Naive thymus-derived CD4-positive, alpha-beta T cell (primary cell): ENCODE data around the gene CRNN. TPM values are rescaled to one million over a fixed set of nuclear protein-coding genes. Genes with fewer than 3 reads are reported as not detected.

ENCODE experiments used
- ATAC-seq: fragments of 150-1000 bp; cut with Tn5 transposase; 2 replicates; pipeline ENCODE4 v1.10.0; 2021; ENCODE audit warnings: mild to moderate bottlenecking, moderate library complexity
- CTCF ChIA-PET: fragments of 350-600 bp; sonication (Branson Sonifier 250); formaldehyde crosslinking; loops from one replicate; lab custom pipeline; 2021; ENCODE audit warnings: antibody characterized with exemption; lab: Charles Lee
- POLR2A ChIA-PET: fragments of 350-600 bp; sonication (Branson Sonifier 250); formaldehyde crosslinking; loops from one replicate; lab custom pipeline; 2021; ENCODE audit warnings: antibody characterized with exemption, inconsistent platforms; lab: Charles Lee
- DNase-seq, 9 donors: peaks; one replicate each; pipeline versions ENCODE4 v3.0.0 to v3.0.0-alpha.2; 2020 to 2022; ENCODE audit warnings: mixed read lengths in 1 of 9
- H3K27ac ChIP-seq: one replicate; pipeline ENCODE4 v1.7.0; 2013; ENCODE audit warnings: mild to moderate bottlenecking, low read depth, low read length, moderate library complexity
- H3K27me3 ChIP-seq, 2 donors: one replicate each; pipeline ENCODE4 v1.7.0; 2013; ENCODE audit warnings: low read length in 2 of 2, mild to moderate bottlenecking in 2 of 2, moderate library complexity in 2 of 2; ENCODE audit not compliant: control insufficient read depth in 2 of 2, insufficient read depth in 2 of 2
- H3K36me3 ChIP-seq, 3 experiments: 1 replicate in 2 of 3; 2 replicates in 1 of 3; pipeline ENCODE4 v1.7.0; 2013; ENCODE audit warnings: low read length in 3 of 3, mild to moderate bottlenecking in 3 of 3, moderate library complexity in 1 of 3; ENCODE audit not compliant: insufficient read depth in 3 of 3, control insufficient read depth in 2 of 3
- H3K4me1 ChIP-seq, 2 donors: one replicate each; pipeline ENCODE4 v1.7.0; 2013; ENCODE audit warnings: low read length in 2 of 2, mild to moderate bottlenecking in 2 of 2, moderate library complexity in 1 of 2; ENCODE audit not compliant: control insufficient read depth in 2 of 2, insufficient read depth in 2 of 2
- H3K4me3 ChIP-seq: 2 replicates; pipeline ENCODE4 v1.7.0; 2013; ENCODE audit warnings: mild to moderate bottlenecking, low read length
- H3K9me3 ChIP-seq, 3 experiments: 1 replicate in 2 of 3; 2 replicates in 1 of 3; pipeline ENCODE4 v1.7.0; 2013; ENCODE audit warnings: low read length in 3 of 3; ENCODE audit not compliant: control insufficient read depth in 2 of 3
- H3K27ac Mint-ChIP-seq, 9 donors: one replicate each; pipeline ENCODE4 v1.8.0; 2020 to 2022; ENCODE audit warnings: mixed read lengths in 9 of 9, mild to moderate bottlenecking in 8 of 9, moderate library complexity in 5 of 9, inconsistent platforms in 2 of 9
- H3K27me3 Mint-ChIP-seq, 5 donors: one replicate each; pipeline ENCODE4 v1.8.0; 2021 to 2022; ENCODE audit warnings: mixed read lengths in 5 of 5, mild to moderate bottlenecking in 1 of 5
- H3K36me3 Mint-ChIP-seq, 5 donors: one replicate each; pipeline ENCODE4 v1.8.0; 2020 to 2022; ENCODE audit warnings: mixed read lengths in 5 of 5, mild to moderate bottlenecking in 3 of 5, inconsistent platforms in 1 of 5
- H3K4me1 Mint-ChIP-seq, 7 donors: one replicate each; pipeline ENCODE4 v1.8.0; 2020 to 2022; ENCODE audit warnings: mixed read lengths in 7 of 7, mild to moderate bottlenecking in 3 of 7, inconsistent platforms in 1 of 7
- H3K4me3 Mint-ChIP-seq, 10 donors: one replicate each; pipeline ENCODE4 v1.8.0; 2020 to 2022; ENCODE audit warnings: mild to moderate bottlenecking in 10 of 10, mixed read lengths in 10 of 10, moderate library complexity in 6 of 10, inconsistent platforms in 2 of 10
- H3K9me3 Mint-ChIP-seq, 11 donors: one replicate each; pipeline ENCODE4 v1.8.0; 2020 to 2022; ENCODE audit warnings: mixed read lengths in 11 of 11, mild to moderate bottlenecking in 4 of 11, inconsistent platforms in 1 of 11, moderate library complexity in 1 of 11
- intact Hi-C, 2 donors: fragments of 100-400 bp; cut with micrococcal nuclease; formaldehyde crosslinking; loops; one replicate each; pipeline ENCODE4 v1.15.1; 2023
- polyA plus RNA-seq, 2 donors: library from polyadenylated mRNA; unstranded; fragments of 300-500 nt; fragmentation: Illumina TruSeq; gene quantifications; one replicate each; pipeline ENCODE4 v1.2.3, GENCODE V29; 2021
- total RNA-seq, 6 experiments: library from RNA in 5 of 6; stranded (reverse) in 5 of 6; gene quantifications; 1 replicate in 5 of 6; 2 replicates in 1 of 6; pipeline ENCODE4 v1.2.3 and lab custom pipeline; 2021 to 2026

Gene CRNN
- total and polyA plus RNA-seq, 7 experiments from 2014 or later: not detected

DNA sequence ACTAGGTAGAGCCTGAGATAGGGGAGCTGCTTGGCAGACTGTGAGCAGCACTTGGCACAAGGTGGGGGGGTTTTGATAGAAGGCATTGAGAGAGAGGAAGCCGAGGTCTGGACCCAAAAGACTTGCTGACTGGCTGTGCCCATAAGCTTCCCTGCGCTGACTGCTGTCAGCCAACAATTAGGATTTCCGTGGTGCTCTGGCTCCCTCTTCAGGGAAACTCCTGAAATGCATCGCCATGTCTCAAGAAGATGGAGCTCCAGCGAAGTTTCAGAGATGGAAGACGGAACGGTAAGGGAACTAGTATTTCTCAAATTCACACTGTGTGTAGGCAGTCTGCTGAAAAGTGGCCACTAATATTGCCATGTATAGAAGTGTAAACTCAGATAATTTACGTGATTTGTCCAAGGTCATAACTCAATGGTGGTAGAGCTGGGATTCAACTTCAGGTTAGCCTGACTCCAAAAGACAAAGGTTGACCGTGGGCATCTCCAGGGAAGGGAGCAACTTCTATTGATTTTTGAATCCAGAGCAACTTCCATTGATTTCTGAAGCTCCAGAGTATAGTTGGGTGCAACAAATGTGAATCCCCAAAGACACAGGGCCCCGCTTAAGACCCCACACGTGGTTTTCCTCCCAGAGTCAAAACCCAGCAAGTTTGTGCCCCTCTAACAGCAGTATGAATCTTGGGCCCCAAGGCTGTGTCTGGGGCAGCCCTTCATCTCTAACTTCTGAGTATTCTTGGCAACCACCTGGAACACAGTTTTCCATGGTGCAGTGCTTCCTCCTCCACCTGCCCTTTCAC lies 44.5 kb upstream of the CRNN start:
- H3K4me1 ChIP-seq: peaks cover 5 to 10% of the 10 kb centered on the region in 2 donors
- Mint-ChIP-seq H3K9me3 (no peaks in the 10 kb centered on the region), H3K27me3 (peaks cover 0 to 15% (median 0%) of the 10 kb centered on the region in 5 donors), H3K4me1 (peaks cover 22 to 30% (median 27%) of the 10 kb centered on the region in 7 donors), H3K27ac (peak overlapping the region in 5 of 9 donors; percentile 2 to 78 (median 19)), H3K36me3 (no peaks in the 10 kb centered on the region), H3K4me3 (peak overlapping the region in 8 of 10 donors; percentile 4 to 68 (median 48))
- POLR2A ChIA-PET: no interaction called here
- CTCF ChIA-PET: interaction anchor here (0.6 to 3.3 kb wide), 27 partner anchors 9 to 491 kb away, joined by 3 to 27 read pairs (median 7); no protein-coding TSS in a partner anchor
- intact Hi-C loops: loop anchor here (1.0 to 2.0 kb wide), 6 partner anchors 17 to 406 kb away; no protein-coding TSS in a partner anchor
- no peaks in the 10 kb centered on the region for H3K27me3 ChIP-seq
- H3K4me3 ChIP-seq: no peak overlapping the region
- ATAC-seq: peak; percentile 83
- no peak overlapping the region for H3K27ac ChIP-seq
- no peaks in the 10 kb centered on the region for H3K36me3 ChIP-seq
- DNase-seq: peak; percentile 59 to 80 (median 72)
- H3K9me3 ChIP-seq: no peaks in the 10 kb centered on the region

DNA sequence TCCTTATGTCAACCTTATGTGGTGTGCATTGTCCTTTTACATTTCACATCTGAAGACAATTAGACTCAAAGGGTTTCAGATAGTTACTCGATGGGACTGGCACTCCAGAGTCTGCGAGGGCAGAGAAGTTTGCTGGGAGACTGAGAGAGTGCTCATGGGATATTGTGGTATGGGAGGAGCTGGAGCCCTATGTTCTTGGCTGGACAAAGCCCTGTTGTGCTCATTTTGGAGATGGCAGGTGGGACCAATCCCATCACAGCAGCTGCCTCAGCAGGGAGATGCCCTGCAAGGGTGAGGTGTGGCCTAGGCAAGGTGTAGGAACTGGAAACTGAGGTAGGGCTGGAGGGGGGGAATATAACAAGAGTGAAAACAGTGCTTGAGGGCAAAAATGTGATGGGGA lies 43.5 kb upstream of the CRNN start:
- H3K4me3 Mint-ChIP-seq: no peak overlapping the region
- DNase-seq (no peak), ATAC-seq (no peak)
- peaks cover 22 to 30% (median 27%) of the 10 kb centered on the region in 7 donors for H3K4me1 Mint-ChIP-seq
- peaks cover 0 to 23% (median 0%) of the 10 kb centered on the region in 5 donors for H3K27me3 Mint-ChIP-seq
- POLR2A ChIA-PET: no interaction called here
- no peak overlapping the region for H3K27ac ChIP-seq
- intact Hi-C loops: no loop called here
- CTCF ChIA-PET: interaction anchor here (0.9 to 3.3 kb wide), 11 partner anchors 9 to 423 kb away, joined by 3 to 27 read pairs (median 15); no protein-coding TSS in a partner anchor
- no peaks in the 10 kb centered on the region for H3K27me3 ChIP-seq
- H3K36me3 Mint-ChIP-seq: no peaks in the 10 kb centered on the region
- no peak overlapping the region for H3K4me3 ChIP-seq
- no peaks in the 10 kb centered on the region for H3K36me3 ChIP-seq
- H3K9me3 Mint-ChIP-seq: no peaks in the 10 kb centered on the region
- peaks cover 5 to 10% of the 10 kb centered on the region in 2 donors for H3K4me1 ChIP-seq
- H3K9me3 ChIP-seq: no peaks in the 10 kb centered on the region
- no peak overlapping the region for H3K27ac Mint-ChIP-seq

DNA sequence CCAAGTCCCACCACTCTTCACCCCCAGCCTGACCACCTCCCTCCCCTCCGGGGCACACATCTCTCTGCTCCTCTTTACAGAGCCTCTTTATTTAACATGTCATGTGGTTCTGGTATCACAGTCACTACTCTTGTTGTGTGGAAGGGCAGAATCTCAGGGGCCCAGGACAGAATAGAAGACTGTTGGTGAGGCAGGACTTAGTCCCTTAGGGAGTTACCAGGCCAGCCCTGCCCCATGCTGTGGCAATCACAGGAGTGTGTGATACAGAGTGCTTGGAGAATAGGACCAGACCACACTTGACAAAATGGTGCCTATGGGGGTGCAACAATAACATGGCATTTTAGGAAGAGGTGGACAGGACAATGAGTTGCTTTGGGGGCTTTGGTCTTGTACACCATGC lies 43.0 kb upstream of the CRNN start:
- Mint-ChIP-seq H3K4me1 (peaks cover 22 to 30% (median 27%) of the 10 kb centered on the region in 7 donors), H3K36me3 (no peaks in the 10 kb centered on the region), H3K9me3 (peaks cover 0 to under 1% (median 0%) of the 10 kb centered on the region in 11 donors), H3K4me3 (no peak overlapping the region), H3K27ac (no peak overlapping the region), H3K27me3 (peaks cover 0 to 27% (median 0%) of the 10 kb centered on the region in 5 donors)
- intact Hi-C loops: no loop called here
- no peak overlapping the region for H3K4me3 ChIP-seq
- no peaks in the 10 kb centered on the region for H3K36me3 ChIP-seq
- no peak for DNase-seq
- no peaks in the 10 kb centered on the region for H3K27me3 ChIP-seq
- ATAC-seq: no peak
- no peak overlapping the region for H3K27ac ChIP-seq
- no peaks in the 10 kb centered on the region for H3K9me3 ChIP-seq
- ChIA-PET POLR2A (no interaction called here), CTCF (interaction anchor here (0.6 to 3.3 kb wide), 2 partner anchors 15 to 305 kb away, joined by 4 to 27 read pairs; no protein-coding TSS in a partner anchor)
- peaks cover 5 to 10% of the 10 kb centered on the region in 2 donors for H3K4me1 ChIP-seq

DNA sequence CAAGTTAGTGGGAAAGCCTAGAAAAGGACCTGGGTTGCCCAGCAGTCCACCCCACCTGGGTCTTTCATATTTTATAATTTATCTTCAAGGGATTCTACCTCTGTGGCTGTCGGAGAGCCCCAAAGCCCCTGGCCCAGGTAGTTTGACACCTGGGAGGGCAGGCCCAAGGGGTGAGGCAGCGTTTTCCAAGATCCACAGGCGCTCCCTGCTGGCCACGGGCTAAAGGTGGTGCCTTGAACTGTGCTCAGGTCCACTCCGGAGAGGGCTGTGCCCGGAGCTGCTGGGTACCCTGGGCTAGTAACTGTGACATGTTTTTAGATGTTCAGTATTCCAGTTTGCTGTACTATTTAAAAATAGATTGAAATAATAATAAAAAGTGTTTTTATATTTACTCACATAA lies 37.2 kb upstream of the CRNN start:
- Histone ChIP-seq H3K4me1 (no peaks in the 10 kb centered on the region), H3K9me3 (no peaks in the 10 kb centered on the region), H3K4me3 (no peak overlapping the region), H3K27ac (no peak overlapping the region), H3K36me3 (no peaks in the 10 kb centered on the region), H3K27me3 (no peaks in the 10 kb centered on the region)
- no peak for DNase-seq
- ATAC-seq: no peak
- Mint-ChIP-seq H3K36me3 (no peaks in the 10 kb centered on the region), H3K9me3 (peaks cover 0 to 2% (median 0%) of the 10 kb centered on the region in 11 donors), H3K4me3 (no peak overlapping the region), H3K4me1 (no peaks in the 10 kb centered on the region), H3K27me3 (peaks cover 0 to 26% (median 4%) of the 10 kb centered on the region in 5 donors), H3K27ac (no peak overlapping the region)
- intact Hi-C loops: no loop called here
- CTCF ChIA-PET: no interaction called here
- POLR2A ChIA-PET: no interaction called here

DNA sequence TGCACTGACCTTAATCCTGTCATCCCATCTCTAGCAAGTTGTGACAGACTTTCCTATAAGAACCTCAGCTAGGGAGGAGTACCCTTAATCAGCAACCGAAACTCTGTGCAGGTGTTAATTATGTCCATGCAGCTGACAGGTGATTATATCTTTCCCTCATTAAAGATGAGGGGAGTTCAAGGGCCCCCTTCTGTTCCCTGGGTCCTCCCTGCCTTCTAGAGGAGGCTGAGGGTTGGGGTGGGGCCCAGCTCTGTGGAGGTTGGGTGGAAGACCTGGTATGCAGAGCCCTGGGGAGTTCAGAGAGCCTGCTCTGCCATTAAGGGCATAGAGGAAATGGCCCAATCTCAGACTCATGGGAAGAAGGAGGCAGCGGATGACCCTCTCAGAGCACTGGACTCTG lies 35.6 kb upstream of the CRNN start:
- no peak overlapping the region for H3K27ac Mint-ChIP-seq
- intact Hi-C loops: no loop called here
- no peaks in the 10 kb centered on the region for H3K4me1 ChIP-seq
- CTCF ChIA-PET: interaction anchor here (0.6 to 3.0 kb wide), 2 partner anchors 9 to 394 kb away, joined by 3 to 22 read pairs; no protein-coding TSS in a partner anchor
- no peak overlapping the region for H3K27ac ChIP-seq
- H3K36me3 Mint-ChIP-seq: no peaks in the 10 kb centered on the region
- H3K27me3 ChIP-seq: no peaks in the 10 kb centered on the region
- H3K9me3 ChIP-seq: no peaks in the 10 kb centered on the region
- no peak for ATAC-seq
- no peak for DNase-seq
- POLR2A ChIA-PET: interaction anchor here (0.6 kb wide), 1 partner anchor 37 kb away, joined by 3 read pairs; no protein-coding TSS in a partner anchor
- H3K36me3 ChIP-seq: no peaks in the 10 kb centered on the region
- H3K27me3 Mint-ChIP-seq: peaks cover 0 to 21% (median 4%) of the 10 kb centered on the region in 5 donors
- H3K4me3 ChIP-seq: no peak overlapping the region
- no peak overlapping the region for H3K4me3 Mint-ChIP-seq
- no peaks in the 10 kb centered on the region for H3K4me1 Mint-ChIP-seq
- peaks cover 0 to 2% (median 0%) of the 10 kb centered on the region in 11 donors for H3K9me3 Mint-ChIP-seq

DNA sequence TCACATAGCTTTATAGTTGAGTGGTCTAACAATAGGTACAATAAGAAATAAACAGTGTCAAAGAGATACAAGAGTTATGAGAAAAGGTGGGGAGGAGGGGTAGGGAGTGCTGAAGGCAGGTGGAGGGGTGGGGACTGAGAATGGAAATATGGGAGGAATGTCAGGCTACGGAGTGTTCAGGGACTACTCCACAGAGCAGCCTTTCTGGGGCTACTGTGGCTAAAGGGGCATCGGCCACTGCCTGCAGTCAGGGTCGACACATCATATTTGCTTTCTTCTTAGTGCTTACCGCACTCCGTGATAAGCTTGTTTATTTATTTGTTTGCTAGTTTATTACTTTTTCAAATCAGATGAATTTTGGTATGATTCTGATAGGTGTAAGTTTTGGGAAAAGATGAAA lies 34.4 kb upstream of the CRNN start:
- Histone ChIP-seq H3K27ac (no peak overlapping the region), H3K36me3 (no peaks in the 10 kb centered on the region), H3K27me3 (no peaks in the 10 kb centered on the region), H3K4me3 (no peak overlapping the region), H3K9me3 (no peaks in the 10 kb centered on the region), H3K4me1 (no peaks in the 10 kb centered on the region)
- ChIA-PET CTCF (interaction anchor here (1.0 to 3.0 kb wide), 2 partner anchors 10 to 12 kb away, joined by 3 to 22 read pairs; no protein-coding TSS in a partner anchor), POLR2A (interaction anchor here (0.6 to 0.8 kb wide), 2 partner anchors 12 to 496 kb away, joined by 3 read pairs; no protein-coding TSS in a partner anchor)
- no peak for ATAC-seq
- intact Hi-C loops: no loop called here
- Mint-ChIP-seq H3K4me3 (no peak overlapping the region), H3K36me3 (no peaks in the 10 kb centered on the region), H3K9me3 (peaks cover 0 to 2% (median 0%) of the 10 kb centered on the region in 11 donors), H3K27ac (no peak overlapping the region), H3K4me1 (no peaks in the 10 kb centered on the region), H3K27me3 (peaks cover 0 to 18% (median 4%) of the 10 kb centered on the region in 5 donors)
- no peak for DNase-seq
